SK-N-SH (cell line): ENCODE data around the gene CA9. TPM values are rescaled to one million over a fixed set of nuclear protein-coding genes. Genes with fewer than 3 reads are reported as not detected.

Experiments used
- CTCF ChIA-PET: fragments of 300-600, 350-600 bp; formaldehyde crosslinking; extraction: SDS; loops from one replicate; lab custom pipeline; 2021; lab: Yijun Ruan, JAX
- POLR2A ChIA-PET: fragments of 350-600 bp; sonication (Branson Sonifier 250); formaldehyde crosslinking; extraction: SDS; loops from one replicate; lab custom pipeline; 2020; ENCODE audit warnings: antibody characterized with exemption, inconsistent platforms; lab: Yijun Ruan, JAX
- DNase-seq: peaks from one replicate; pipeline ENCODE4 v3.0.0; 2012
- H2AFZ ChIP-seq: fragments of 200-600 bp; sonication (generic); 2 replicates; pipeline ENCODE4 v1.8.1; 2016; ENCODE audit warnings: antibody characterized with exemption, mild to moderate bottlenecking, low read depth
- H3F3A ChIP-seq: fragments of 200-600 bp; sonication (generic); replicated peaks from 2 replicates; pipeline ENCODE3; 2016; ENCODE audit warnings: antibody characterized with exemption, mild to moderate bottlenecking; ENCODE audit not compliant: insufficient read depth
- H3K27ac ChIP-seq, 2 experiments: fragments of 200-500 bp in 1 of 2; fragments of 200-600 bp in 1 of 2; sonication (Bioruptor generic) in 1 of 2; sonication (generic), shearing (Covaris generic) in 1 of 2; 2 replicates each; pipeline versions ENCODE4 v1.5.1 to v1.6.1; 2014 to 2016; ENCODE audit warnings: low read depth in 2 of 2, inconsistent platforms in 1 of 2, low read length in 1 of 2, mild to moderate bottlenecking in 1 of 2, mixed read lengths in 1 of 2
- H3K27me3 ChIP-seq: fragments of 200-600 bp; sonication (generic), shearing (Covaris generic); 2 replicates; pipeline ENCODE4 v1.6.1; 2016; ENCODE audit warnings: mixed run types; ENCODE audit not compliant: insufficient read depth
- H3K36me3 ChIP-seq, 2 experiments: fragments of 200-500 bp in 1 of 2; fragments of 200-600 bp in 1 of 2; sonication (Bioruptor generic) in 1 of 2; sonication (generic) in 1 of 2; replicated peaks in 1 of 2; 2 replicates each; pipeline versions ENCODE3 to v1.5.1; 2014 to 2016; ENCODE audit warnings: low read length in 1 of 2, mild to moderate bottlenecking in 1 of 2; ENCODE audit not compliant: insufficient read depth in 2 of 2, control insufficient read depth in 1 of 2
- H3K4me1 ChIP-seq, 2 experiments: fragments of 200-500 bp in 1 of 2; fragments of 200-600 bp in 1 of 2; sonication (Bioruptor generic) in 1 of 2; sonication (generic), shearing (Covaris generic) in 1 of 2; 2 replicates each; pipeline versions ENCODE4 v1.5.1 to v1.6.1; 2014 to 2016; ENCODE audit warnings: low read depth in 1 of 2, low read length in 1 of 2, mixed run types in 1 of 2; ENCODE audit not compliant: insufficient read depth in 2 of 2, control insufficient read depth in 1 of 2
- H3K4me2 ChIP-seq: fragments of 200-600 bp; sonication (generic), shearing (Covaris generic); 2 replicates; pipeline ENCODE4 v1.6.1; 2017; ENCODE audit warnings: mixed run types
- H3K4me3 ChIP-seq, 2 experiments: fragments of 200-500 bp in 1 of 2; fragments of 200-600 bp in 1 of 2; sonication (Bioruptor generic) in 1 of 2; sonication (generic), shearing (Covaris generic) in 1 of 2; 2 replicates each; pipeline versions ENCODE4 v1.5.1 to v1.8.1; 2014 to 2016; ENCODE audit warnings: low read depth in 2 of 2, inconsistent platforms in 1 of 2, low read length in 1 of 2, mild to moderate bottlenecking in 1 of 2, mixed read lengths in 1 of 2, moderate library complexity in 1 of 2
- H3K79me2 ChIP-seq: fragments of 200-600 bp; sonication (generic); 2 replicates; pipeline ENCODE4 v1.8.1; 2017; ENCODE audit warnings: mild to moderate bottlenecking; ENCODE audit not compliant: insufficient read depth
- H3K9ac ChIP-seq: fragments of 200-600 bp; sonication (generic); 2 replicates; pipeline ENCODE4 v1.6.1; 2017; ENCODE audit warnings: mixed run types
- H3K9me2 ChIP-seq: fragments of 200-600 bp; sonication (generic); 2 replicates; pipeline ENCODE4 v1.6.1; 2017; ENCODE audit warnings: mixed run types
- H3K9me3 ChIP-seq: fragments of 200-600 bp; sonication (generic); 2 replicates; pipeline ENCODE4 v1.6.1; 2017; ENCODE audit warnings: mixed run types, mild to moderate bottlenecking, moderate library complexity
- H4K20me1 ChIP-seq: fragments of 200-600 bp; sonication (generic); 2 replicates; pipeline ENCODE4 v1.6.1; 2017; ENCODE audit warnings: mild to moderate bottlenecking, mixed run types; ENCODE audit not compliant: insufficient read depth
- CHD2 ChIP-seq: fragments of 150-350 bp; IDR thresholded peaks from 2 replicates; pipeline ENCODE4 v1.6.1; 2018; ENCODE audit warnings: low read length; ENCODE audit not compliant: partially characterized antibody
- CTCF ChIP-seq: fragments of 200-600 bp; sonication (generic); IDR thresholded peaks from 2 replicates; pipeline ENCODE4 v1.6.1; 2017; ENCODE audit warnings: antibody characterized with exemption, mild to moderate bottlenecking, moderate library complexity
- ELF1 ChIP-seq: IDR thresholded peaks from 2 replicates; pipeline ENCODE4 v1.4.0; 2012
- FOSL2 ChIP-seq: IDR thresholded peaks from 2 replicates; pipeline ENCODE4 v1.4.0; 2012; ENCODE audit warnings: low read depth, mild to moderate bottlenecking, moderate library complexity, borderline replicate concordance
- FOXM1 ChIP-seq: IDR thresholded peaks from 2 replicates; pipeline ENCODE4 v1.4.0; 2012; ENCODE audit warnings: low read depth, mild to moderate bottlenecking
- GABPA ChIP-seq: IDR thresholded peaks from 2 replicates; pipeline ENCODE4 v1.4.0; 2012; ENCODE audit warnings: low read depth, mild to moderate bottlenecking
- IRF3 ChIP-seq: fragments of 150-350 bp; IDR thresholded peaks from 2 replicates; pipeline ENCODE4 v1.6.1; 2016; ENCODE audit warnings: mild to moderate bottlenecking, low read depth, low read length
- NFIC ChIP-seq: IDR thresholded peaks from 2 replicates; pipeline ENCODE4 v1.4.0; 2012; ENCODE audit warnings: borderline replicate concordance
- NRF1 ChIP-seq: IDR thresholded peaks from 2 replicates; pipeline ENCODE4 v1.6.1; 2012; ENCODE audit warnings: low read depth, mild to moderate bottlenecking, low read length
- POLR2AphosphoS5 ChIP-seq: IDR thresholded peaks from 2 replicates; pipeline ENCODE4 v1.6.1; 2012; ENCODE audit warnings: low read depth, low read length
- RCOR1 ChIP-seq: fragments of 150-350 bp; IDR thresholded peaks from 2 replicates; pipeline ENCODE4 v1.6.1; 2017; ENCODE audit warnings: antibody characterized with exemption, low read length
- RFX5 ChIP-seq: IDR thresholded peaks from 2 replicates; pipeline ENCODE4 v1.6.1; 2012; ENCODE audit warnings: mild to moderate bottlenecking, improper control_type of control experiment, low read length
- USF1 ChIP-seq: IDR thresholded peaks from 2 replicates; pipeline ENCODE4 v1.4.0; 2012; ENCODE audit warnings: low read depth, borderline replicate concordance
- WGBS: methylation state at CpG from one replicate; pipeline ENCODE4 v1.1.6; 2017; ENCODE audit warnings: low lambda C conversion rate; 5-methylcytosine and 5-hydroxymethylcytosine counted together
- polyA plus RNA-seq, 3 experiments: library from polyadenylated mRNA; depleted of rRNA; stranded (reverse); fragments of >200 nt; gene quantifications; 2 replicates each; pipeline ENCODE4 v1.2.3, GENCODE V29; 2012
- TF ChIP-seq, protein P1 (sequence below): IDR thresholded peaks from 2 replicates; pipeline ENCODE4; 2012

The CA9 gene
- polyA plus RNA-seq, 1 of the 3 experiments (the other 2 are of a cell fraction): 1.4 TPM

- no peak for TF ChIP-seq NFIC
- TF ChIP-seq, protein P1, sequence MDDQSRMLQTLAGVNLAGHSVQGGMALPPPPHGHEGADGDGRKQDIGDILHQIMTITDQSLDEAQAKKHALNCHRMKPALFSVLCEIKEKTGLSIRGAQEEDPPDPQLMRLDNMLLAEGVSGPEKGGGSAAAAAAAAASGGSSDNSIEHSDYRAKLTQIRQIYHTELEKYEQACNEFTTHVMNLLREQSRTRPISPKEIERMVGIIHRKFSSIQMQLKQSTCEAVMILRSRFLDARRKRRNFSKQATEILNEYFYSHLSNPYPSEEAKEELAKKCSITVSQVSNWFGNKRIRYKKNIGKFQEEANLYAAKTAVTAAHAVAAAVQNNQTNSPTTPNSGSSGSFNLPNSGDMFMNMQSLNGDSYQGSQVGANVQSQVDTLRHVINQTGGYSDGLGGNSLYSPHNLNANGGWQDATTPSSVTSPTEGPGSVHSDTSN: no peak
- no peak for TF ChIP-seq RCOR1
- no peak for TF ChIP-seq USF1
- TF ChIP-seq POLR2AphosphoS5: no peak
- no peak for TF ChIP-seq FOSL2
- TF ChIP-seq NRF1: no peak
- TF ChIP-seq GABPA: no peak
- no peak for TF ChIP-seq FOXM1
- no peak for TF ChIP-seq CHD2
- TF ChIP-seq CTCF: no peak
- no peak for TF ChIP-seq IRF3
- TF ChIP-seq ELF1: no peak
- no peak for TF ChIP-seq RFX5
- H3K27me3 ChIP-seq: no peaks in the 10 kb centered on the region
- H3K4me2 ChIP-seq: no peak overlapping the region
- no peaks in the 10 kb centered on the region for H3K9me3 ChIP-seq
- no peak overlapping the region for H3K27ac ChIP-seq
- 99% methylated on average over 9 of the region's 10 CpGs for WGBS
- H3K9ac ChIP-seq: no peak overlapping the region
- H3K9me2 ChIP-seq: no peaks in the 10 kb centered on the region
- DNase-seq: no peak
- no peaks in the 10 kb centered on the region; the same call in 1 of the 2 replicates for H3K79me2 ChIP-seq
- POLR2A ChIA-PET: interaction anchor here (0.7 kb wide), 1 partner anchor 42 kb away, joined by 3 read pairs; no protein-coding TSS in a partner anchor
- no peaks in the 10 kb centered on the region for H3K4me1 ChIP-seq
- no peak overlapping the region for H2AFZ ChIP-seq
- no peaks in the 10 kb centered on the region for H4K20me1 ChIP-seq
- peaks cover 57 to 88% of the 10 kb centered on the region in 2 experiments for H3K36me3 ChIP-seq
- CTCF ChIA-PET: interaction anchor here (0.9 to 19.9 kb wide), 3 partner anchors 11 to 23 kb away, joined by 4 to 183 read pairs (median 7); partner anchors contain the start of gene TPM2
- H3K4me3 ChIP-seq: no peak overlapping the region
- peaks cover 7% of the 10 kb centered on the region for H3F3A ChIP-seq
Observed at GRCh38 chr9:35706951-35707350, 33.2 kb downstream of the CA9 start.
